Mesodermal cell (in vitro differentiated cells): Measurements from ENCODE around the gene EYA2.

ENCODE experiments used
- H3K27ac ChIP-seq: 2 replicates; pipeline ENCODE4 v1.7.0; 2013; ENCODE audit warnings: mild to moderate bottlenecking, low read depth, low read length, moderate library complexity; ENCODE audit not compliant: severe bottlenecking
- H3K36me3 ChIP-seq: 2 replicates; pipeline ENCODE4 v1.7.1; 2013; ENCODE audit warnings: mild to moderate bottlenecking, low read length, moderate library complexity; ENCODE audit not compliant: control insufficient read depth, insufficient read depth
- H3K4me1 ChIP-seq: one replicate; pipeline ENCODE4 v1.7.1; 2013; ENCODE audit warnings: mild to moderate bottlenecking, low read length; ENCODE audit not compliant: insufficient read depth, control insufficient read depth, poor library complexity, severe bottlenecking
- H3K4me3 ChIP-seq: 2 replicates; pipeline ENCODE4 v1.7.0; 2013; ENCODE audit warnings: low read length, control low read depth, mild to moderate bottlenecking; ENCODE audit not compliant: insufficient read depth, poor library complexity, severe bottlenecking; ENCODE audit errors: extremely low read depth
- H3K9me3 ChIP-seq: 2 replicates; pipeline ENCODE4 v1.7.1; 2013; ENCODE audit warnings: mild to moderate bottlenecking, low read length, moderate library complexity; ENCODE audit not compliant: control insufficient read depth
- WGBS, 2 experiments: methylation state at CpG; one replicate each; pipeline ENCODE4 v1.1.5; 2013; ENCODE audit warnings: missing lambda C conversion rate in 2 of 2; ENCODE audit not compliant: insufficient coverage in 2 of 2; 5-methylcytosine and 5-hydroxymethylcytosine counted together

Gene EYA2

DNA sequence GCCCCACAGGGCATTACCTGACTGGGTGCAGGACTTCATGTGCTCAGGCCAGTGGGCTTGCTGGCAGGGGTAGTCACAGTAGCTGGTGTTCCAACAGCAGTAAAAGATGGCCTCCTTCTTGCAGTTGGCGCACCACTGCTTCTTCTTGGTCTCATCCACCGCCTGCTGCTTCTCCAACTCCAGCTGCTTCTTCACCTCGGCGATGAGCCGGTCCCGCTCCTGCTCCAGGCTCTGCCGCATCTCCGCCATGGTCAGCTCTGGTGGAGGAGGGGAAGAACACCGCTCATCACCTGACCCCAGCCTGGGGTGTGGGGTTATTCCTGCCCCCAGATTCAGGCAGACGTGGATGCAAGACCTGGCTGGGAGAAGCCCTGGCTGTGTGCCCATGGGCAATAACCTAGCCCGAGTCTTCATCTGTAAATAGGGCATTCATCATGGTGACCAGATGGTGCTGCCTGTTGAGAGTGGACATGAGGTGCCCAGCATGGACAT, 329.7 kb downstream of the EYA2 start:
- no peaks in the 10 kb centered on the region for H3K4me1 ChIP-seq
- H3K9me3 ChIP-seq, result no peaks in the 10 kb centered on the region
- H3K4me3 ChIP-seq, result no peak overlapping the region
- peaks cover 97% of the 10 kb centered on the region for H3K36me3 ChIP-seq
- H3K27ac ChIP-seq, result no peak overlapping the region
- WGBS, 2 experiments, result 93 to 95% methylated on average over 2 to 11 of the region's 11 CpGs

- H3K4me3 ChIP-seq, result no peak overlapping the region
- H3K27ac ChIP-seq, result no peak overlapping the region
- 100% methylated on average over 1 to 4 of the region's 4 CpGs for WGBS, 2 experiments
- H3K4me1 ChIP-seq, result no peaks in the 10 kb centered on the region
- H3K36me3 ChIP-seq, result peaks cover 97% of the 10 kb centered on the region
- no peaks in the 10 kb centered on the region for H3K9me3 ChIP-seq
These were observed 330.2 kb downstream of the EYA2 start for GRCh38 chr20:47224857-47225256.

GRCh38 chr20:47225458-47225857, 330.8 kb downstream of the EYA2 start:
- Histone ChIP-seq H3K9me3 (no peaks in the 10 kb centered on the region), H3K36me3 (peaks cover 97% of the 10 kb centered on the region), H3K4me3 (no peak overlapping the region), H3K4me1 (no peaks in the 10 kb centered on the region), H3K27ac (no peak overlapping the region)
- WGBS, 2 experiments, result 83 to 100% methylated on average over 1 of the region's 1 CpG

DNA sequence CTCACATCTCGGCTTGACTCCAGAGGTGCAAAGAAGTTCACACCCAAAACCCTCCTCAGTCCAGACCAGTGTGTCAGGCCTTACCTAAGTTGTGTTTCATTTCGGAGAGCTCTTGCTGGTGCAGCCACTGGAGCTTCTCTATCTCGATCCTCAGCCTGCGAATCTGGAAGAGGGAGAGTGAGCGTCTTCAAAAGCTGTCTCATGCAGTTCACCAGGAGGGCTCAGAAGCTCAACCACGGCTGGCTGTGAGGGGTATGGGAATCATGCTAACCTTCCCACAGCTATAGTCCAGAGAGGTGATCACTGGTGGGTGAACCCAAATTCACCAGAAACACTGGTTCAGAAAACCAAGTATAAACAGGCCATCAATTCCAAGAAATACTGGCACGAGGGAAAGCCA, 332.5 kb downstream of the EYA2 start:
- peaks cover 92% of the 10 kb centered on the region for H3K36me3 ChIP-seq
- 92 to 100% methylated on average over 1 to 4 of the region's 7 CpGs for WGBS, 2 experiments

DNA sequence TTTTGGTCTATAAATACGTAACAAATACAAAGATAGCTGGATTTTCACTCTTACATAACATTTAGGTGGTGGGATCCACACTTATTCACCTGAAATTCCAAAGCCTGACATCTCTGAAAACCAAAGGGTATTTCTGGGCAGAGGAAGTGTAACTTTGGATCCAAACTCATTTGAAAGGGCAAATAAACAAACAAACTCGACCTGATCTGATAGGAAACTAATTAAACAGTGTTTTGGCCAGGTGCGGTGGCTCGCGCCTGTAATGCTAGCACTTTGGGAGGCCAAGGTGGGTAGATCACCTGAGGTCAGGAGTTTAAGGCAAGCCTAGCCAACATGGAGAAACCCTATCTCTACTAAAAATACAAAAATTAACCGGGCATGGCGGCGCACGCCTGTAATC, 332.9 kb downstream of the EYA2 start:
- peaks cover 92% of the 10 kb centered on the region for H3K36me3 ChIP-seq
- H3K27ac ChIP-seq, result no peak overlapping the region
- peaks cover 9% of the 10 kb centered on the region for H3K4me1 ChIP-seq
- WGBS, 2 experiments, result 97 to 100% methylated on average over 5 to 7 of the region's 9 CpGs
- H3K9me3 ChIP-seq, result no peaks in the 10 kb centered on the region
- no peak overlapping the region for H3K4me3 ChIP-seq

More for the DNA sequence above, 332.5 kb downstream of the EYA2 start:
- no peaks in the 10 kb centered on the region for H3K9me3 ChIP-seq
- H3K4me3 ChIP-seq, result no peak overlapping the region
- peaks cover 9% of the 10 kb centered on the region for H3K4me1 ChIP-seq
- no peak overlapping the region for H3K27ac ChIP-seq

DNA sequence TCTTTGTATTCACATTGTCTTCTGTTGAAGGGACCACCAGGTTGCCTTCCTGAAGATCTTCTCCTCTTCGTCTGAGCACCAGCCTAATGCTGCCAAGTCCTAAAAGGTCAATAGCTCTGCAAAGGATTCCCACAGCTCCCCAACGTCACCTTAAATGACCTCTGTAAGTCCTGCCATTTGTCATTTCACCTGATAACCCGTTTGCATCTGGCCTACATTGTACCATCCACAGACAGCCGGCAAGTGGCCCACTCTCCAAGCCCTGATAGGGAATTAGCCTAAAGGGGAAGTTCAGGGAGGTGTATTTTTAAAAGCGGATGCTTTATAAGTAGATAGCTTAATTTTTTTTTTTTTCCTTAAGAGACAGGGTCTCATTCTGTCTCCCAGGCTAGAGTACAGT, 334.0 kb downstream of the EYA2 start:
- Histone ChIP-seq H3K4me1 (peaks cover 9% of the 10 kb centered on the region), H3K36me3 (peaks cover 92% of the 10 kb centered on the region), H3K4me3 (no peak overlapping the region), H3K27ac (no peak overlapping the region), H3K9me3 (no peaks in the 10 kb centered on the region)
- WGBS, 2 experiments, result 94 to 100% methylated on average over 1 to 4 of the region's 5 CpGs

GRCh38 chr20:47230811-47231256, 336.2 kb downstream of the EYA2 start:
- H3K27ac ChIP-seq, result no peak overlapping the region
- peaks cover 94% of the 10 kb centered on the region for H3K36me3 ChIP-seq
- WGBS, 2 experiments, result 93 to 96% methylated on average over 7 of the region's 8 CpGs
- no peak overlapping the region for H3K4me3 ChIP-seq
- H3K4me1 ChIP-seq, result peaks cover 9% of the 10 kb centered on the region
- no peaks in the 10 kb centered on the region for H3K9me3 ChIP-seq

DNA sequence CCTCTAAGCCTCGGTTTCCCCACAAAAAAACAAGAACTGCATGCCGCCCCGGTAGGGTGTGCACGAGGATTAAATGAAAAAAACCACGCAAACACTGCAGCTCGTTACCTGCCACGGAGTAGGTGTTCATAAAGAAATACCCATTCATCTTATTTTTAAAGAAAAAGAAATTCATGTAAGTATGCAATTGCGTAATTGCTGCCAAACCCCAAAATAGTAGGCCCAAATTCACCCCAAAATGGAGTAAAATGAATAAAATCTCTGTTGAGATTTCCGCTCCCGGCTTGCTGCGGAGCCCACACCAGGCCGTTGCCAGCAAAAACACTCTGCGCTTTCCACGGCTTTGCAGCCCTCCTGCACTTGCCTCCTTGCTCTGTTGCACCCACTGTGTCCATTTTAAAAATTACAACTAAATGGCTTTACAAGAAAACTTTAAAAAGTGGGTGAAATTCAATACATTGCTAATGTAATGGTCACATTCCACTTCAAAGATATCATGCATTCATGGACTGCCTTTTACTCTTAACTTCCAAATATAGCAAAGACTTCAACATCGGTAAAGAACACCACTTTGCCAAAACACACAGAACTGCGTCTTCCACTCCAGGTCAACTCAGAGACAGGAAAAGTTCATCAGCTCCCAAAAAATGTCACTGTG, 336.9 kb downstream of the EYA2 start:
- Histone ChIP-seq H3K36me3 (peaks cover 94% of the 10 kb centered on the region), H3K4me1 (peaks cover 9% of the 10 kb centered on the region), H3K4me3 (no peak overlapping the region), H3K27ac (no peak overlapping the region), H3K9me3 (no peaks in the 10 kb centered on the region)
- 93 to 94% methylated on average over 8 to 12 of the region's 16 CpGs for WGBS, 2 experiments

GRCh38 chr20:47232518-47232917, 337.9 kb downstream of the EYA2 start:
- peaks cover 94% of the 10 kb centered on the region for H3K36me3 ChIP-seq
- no peaks in the 10 kb centered on the region for H3K9me3 ChIP-seq
- H3K27ac ChIP-seq, result no peak overlapping the region
- H3K4me3 ChIP-seq, result no peak overlapping the region
- H3K4me1 ChIP-seq, result peaks cover 9% of the 10 kb centered on the region
- WGBS, 2 experiments, result 90 to 100% methylated on average over 3 of the region's 3 CpGs

- WGBS, 2 experiments, result 90 to 98% methylated on average over 6 to 8 of the region's 9 CpGs
- no peak overlapping the region for H3K27ac ChIP-seq
- peaks cover 94% of the 10 kb centered on the region for H3K36me3 ChIP-seq
- H3K9me3 ChIP-seq, result no peaks in the 10 kb centered on the region
- H3K4me1 ChIP-seq, result peaks cover 9% of the 10 kb centered on the region
- H3K4me3 ChIP-seq, result no peak overlapping the region
These were observed 338.9 kb downstream of the EYA2 start for GRCh38 chr20:47233333-47234188.
